ENCODE results near the gene BCL7A.

BCL7A gene

GRCh38 chr12:122096591-122097149 is 75.0 kb downstream of the BCL7A start:
- no peak for DNase-seq (ENCODE audit: low read depth, low spot score)
- POLR2A ChIA-PET, result no interaction called here
- CTCF ChIA-PET, result interaction anchor here (1.0 to 4.3 kb wide), 11 partner anchors 9 to 95 kb away, joined by 3 to 33 read pairs (median 6); no protein-coding TSS in a partner anchor
- TF ChIP-seq CTCF (IDR thresholded peaks at IDR 0.05; ENCODE audit: insufficient read depth, low read length, missing control alignments), result no peak
- H3K4me3 ChIP-seq (ENCODE audit: low read depth, low read length), result no peak overlapping the region

- ChIA-PET POLR2A (interaction anchor here (0.5 to 1.4 kb wide), 2 partner anchors 11 kb away, joined by 3 to 6 read pairs; no protein-coding TSS in a partner anchor), CTCF (interaction anchor here (0.7 to 4.3 kb wide), 9 partner anchors 9 to 55 kb away, joined by 3 to 33 read pairs (median 6); no protein-coding TSS in a partner anchor)
- no peak for DNase-seq (ENCODE audit: low read depth, low spot score)
- no peak for TF ChIP-seq CTCF (IDR thresholded peaks at IDR 0.05; ENCODE audit: insufficient read depth, low read length, missing control alignments)
- H3K4me3 ChIP-seq (ENCODE audit: low read depth, low read length), result no peak overlapping the region
Measured at GRCh38 chr12:122097584-122097926, 75.9 kb downstream of the BCL7A start.

- CTCF ChIA-PET, result interaction anchor here (0.7 to 4.3 kb wide), 5 partner anchors 10 to 52 kb away, joined by 3 to 33 read pairs (median 9); no protein-coding TSS in a partner anchor
- no peak for TF ChIP-seq CTCF (IDR thresholded peaks at IDR 0.05; ENCODE audit: insufficient read depth, low read length, missing control alignments)
- no peak overlapping the region for H3K4me3 ChIP-seq (ENCODE audit: low read depth, low read length)
- DNase-seq (ENCODE audit: low read depth, low spot score), result no peak
- POLR2A ChIA-PET, result interaction anchor here (1.2 to 1.4 kb wide), 2 partner anchors 9 to 11 kb away, joined by 6 read pairs; no protein-coding TSS in a partner anchor
Measured at GRCh38 chr12:122097927-122098756, 76.5 kb downstream of the BCL7A start.

GRCh38 chr12:122099280-122099749 is 77.6 kb downstream of the BCL7A start:
- no peak for TF ChIP-seq CTCF (IDR thresholded peaks at IDR 0.05; ENCODE audit: insufficient read depth, low read length, missing control alignments)
- ChIA-PET CTCF (interaction anchor here (1.1 kb wide), 1 partner anchor 11 kb away, joined by 3 read pairs; no protein-coding TSS in a partner anchor), POLR2A (interaction anchor here (0.6 kb wide), 1 partner anchor 21 kb away, joined by 3 read pairs; the partner anchor contains the start of gene MLXIP)
- no peak overlapping the region for H3K4me3 ChIP-seq (ENCODE audit: low read depth, low read length)
- DNase-seq (ENCODE audit: low read depth, low spot score), result no peak

GRCh38 chr12:122099856-122100255 is 78.2 kb downstream of the BCL7A start:
- POLR2A ChIA-PET, result interaction anchor here (0.6 kb wide), 1 partner anchor 21 kb away, joined by 3 read pairs; the partner anchor contains the start of gene MLXIP
- TF ChIP-seq CTCF (IDR thresholded peaks at IDR 0.05; ENCODE audit: insufficient read depth, low read length, missing control alignments), result no peak
- DNase-seq (ENCODE audit: low read depth, low spot score), result no peak
- H3K4me3 ChIP-seq (ENCODE audit: low read depth, low read length), result no peak overlapping the region
- CTCF ChIA-PET, result interaction anchor here (1.1 to 5.1 kb wide), 2 partner anchors 11 to 24 kb away, joined by 3 to 31 read pairs; no protein-coding TSS in a partner anchor

- ChIA-PET CTCF (interaction anchor here (1.1 to 5.1 kb wide), 3 partner anchors 11 to 23 kb away, joined by 3 to 31 read pairs (median 4); no protein-coding TSS in a partner anchor), POLR2A (no interaction called here)
- no peak for TF ChIP-seq CTCF (IDR thresholded peaks at IDR 0.05; ENCODE audit: insufficient read depth, low read length, missing control alignments)
- no peak for DNase-seq (ENCODE audit: low read depth, low spot score)
- H3K4me3 ChIP-seq (ENCODE audit: low read depth, low read length), result no peak overlapping the region
Measured at GRCh38 chr12:122100568-122100967, 78.9 kb downstream of the BCL7A start.
